Measurements from ENCODE around the gene SLC6A14. TPM values are rescaled to one million over a fixed set of nuclear protein-coding genes. Genes with fewer than 3 reads are reported as not detected.

The SLC6A14 gene
- total and polyA plus RNA-seq, 2 donors (not counting 1 experiment from before 2014, with no cell fraction given) = not detected

GRCh38 chrX:116417968-116418367, 18.4 kb upstream of the SLC6A14 start:
- no peaks in the 10 kb centered on the region for H3K9me3 ChIP-seq (ENCODE audit: control insufficient read depth, insufficient read depth, low read depth, low read length)
- no peak overlapping the region for H3K4me3 ChIP-seq (replicated peaks in 1 of 4; ENCODE audit: control extremely low read depth in 1 of 4, insufficient read depth in 1 of 4, low read depth in 3 of 4, low read length in 4 of 4)
- H4K20me1 ChIP-seq (ENCODE audit: control insufficient read depth, extremely low read depth, insufficient read depth, low read length) = no peaks in the 10 kb centered on the region
- no peak overlapping the region for H3K4me2 ChIP-seq (ENCODE audit: extremely low read depth, insufficient read depth, low read length)
- no peak for DNase-seq (ENCODE audit: low read depth in 2 of 2)
- no peaks in the 10 kb centered on the region for H3K79me2 ChIP-seq (ENCODE audit: control insufficient read depth, insufficient read depth, low read length)
- no peak for TF ChIP-seq CTCF (conservative IDR thresholded peaks at IDR 0.05 in 1 of 2, IDR thresholded peaks at IDR 0.05 in 1 of 2; ENCODE audit: low read depth in 1 of 2, low read length in 2 of 2)
- TF ChIP-seq EZH2 (IDR thresholded peaks at IDR 0.05; ENCODE audit: low read length, missing control alignments) = no peak
- H3K4me1 ChIP-seq (ENCODE audit: control insufficient read depth, extremely low read depth, insufficient read depth, low read length) = no peaks in the 10 kb centered on the region
- H3K36me3 ChIP-seq (ENCODE audit: control insufficient read depth, insufficient read depth, low read length) = no peaks in the 10 kb centered on the region
- no peak overlapping the region for H3K9ac ChIP-seq (ENCODE audit: insufficient read depth, low read length)
- H2AFZ ChIP-seq (ENCODE audit: low read length) = no peak overlapping the region
- no peak overlapping the region for H3K27ac ChIP-seq (ENCODE audit: insufficient read depth, low read length)
- no peaks in the 10 kb centered on the region for H3K27me3 ChIP-seq (ENCODE audit: control insufficient read depth, insufficient read depth, low read length)

- Histone ChIP-seq H3K79me2 (ENCODE audit: control insufficient read depth, insufficient read depth, low read length) (no peaks in the 10 kb centered on the region), H3K27ac (ENCODE audit: insufficient read depth, low read length) (no peak overlapping the region), H3K4me2 (ENCODE audit: extremely low read depth, insufficient read depth, low read length) (no peak overlapping the region), H3K27me3 (ENCODE audit: control insufficient read depth, insufficient read depth, low read length) (no peaks in the 10 kb centered on the region), H2AFZ (ENCODE audit: low read length) (no peak overlapping the region), H3K9me3 (ENCODE audit: control insufficient read depth, insufficient read depth, low read depth, low read length) (no peaks in the 10 kb centered on the region), H3K4me3 (replicated peaks in 1 of 4; ENCODE audit: control extremely low read depth in 1 of 4, insufficient read depth in 1 of 4, low read depth in 3 of 4, low read length in 4 of 4) (no peak overlapping the region), H3K36me3 (ENCODE audit: control insufficient read depth, insufficient read depth, low read length) (no peaks in the 10 kb centered on the region), H3K9ac (ENCODE audit: insufficient read depth, low read length) (no peak overlapping the region), H3K4me1 (ENCODE audit: control insufficient read depth, extremely low read depth, insufficient read depth, low read length) (no peaks in the 10 kb centered on the region), H4K20me1 (ENCODE audit: control insufficient read depth, extremely low read depth, insufficient read depth, low read length) (no peaks in the 10 kb centered on the region)
- TF ChIP-seq CTCF (conservative IDR thresholded peaks at IDR 0.05 in 1 of 2, IDR thresholded peaks at IDR 0.05 in 1 of 2; ENCODE audit: low read depth in 1 of 2, low read length in 2 of 2) = no peak
- no peak for TF ChIP-seq EZH2 (IDR thresholded peaks at IDR 0.05; ENCODE audit: low read length, missing control alignments)
- DNase-seq (ENCODE audit: low read depth in 2 of 2) = no peak
Observed at GRCh38 chrX:116427978-116428377, 8.4 kb upstream of the SLC6A14 start.

GRCh38 chrX:116435597-116435996, 809 bp upstream of the SLC6A14 start:
- no peak overlapping the region for H3K4me2 ChIP-seq (ENCODE audit: extremely low read depth, insufficient read depth, low read length)

More at GRCh38 chrX:116435597-116435996, 809 bp upstream of the SLC6A14 start:
- Histone ChIP-seq H3K4me3 (replicated peaks in 1 of 4; ENCODE audit: control extremely low read depth in 1 of 4, insufficient read depth in 1 of 4, low read depth in 3 of 4, low read length in 4 of 4) (no peak overlapping the region), H3K27ac (ENCODE audit: insufficient read depth, low read length) (no peak overlapping the region), H3K79me2 (ENCODE audit: control insufficient read depth, insufficient read depth, low read length) (no peaks in the 10 kb centered on the region), H3K36me3 (ENCODE audit: control insufficient read depth, insufficient read depth, low read length) (no peaks in the 10 kb centered on the region), H3K4me1 (ENCODE audit: control insufficient read depth, extremely low read depth, insufficient read depth, low read length) (no peaks in the 10 kb centered on the region), H2AFZ (ENCODE audit: low read length) (no peak overlapping the region), H4K20me1 (ENCODE audit: control insufficient read depth, extremely low read depth, insufficient read depth, low read length) (no peaks in the 10 kb centered on the region), H3K9ac (ENCODE audit: insufficient read depth, low read length) (no peak overlapping the region), H3K9me3 (ENCODE audit: control insufficient read depth, insufficient read depth, low read depth, low read length) (no peaks in the 10 kb centered on the region), H3K27me3 (ENCODE audit: control insufficient read depth, insufficient read depth, low read length) (no peaks in the 10 kb centered on the region)
- no peak for DNase-seq (ENCODE audit: low read depth in 2 of 2)
- no peak for TF ChIP-seq CTCF (conservative IDR thresholded peaks at IDR 0.05 in 1 of 2, IDR thresholded peaks at IDR 0.05 in 1 of 2; ENCODE audit: low read depth in 1 of 2, low read length in 2 of 2)
- TF ChIP-seq EZH2 (IDR thresholded peaks at IDR 0.05; ENCODE audit: low read length, missing control alignments) = no peak

All from fibroblast of lung (primary cell).